Inflammatory macrophage treated with lipopolysaccharide for 1 hour (primary cell): Measurements from ENCODE around the gene TFRC.
"Not testable (repeated sequence)": the region's sequence is repeated elsewhere in the genome, so short reads cannot be mapped to it uniquely, and the experiment has no call there.

Experiments used
- DNase-seq, 2 donors: peaks; one replicate each; pipeline ENCODE4 v3.0.0-alpha.2; 2020 to 2022

The TFRC gene

GRCh38 chr3:196047391-196048030 is 34.4 kb downstream of the TFRC start:
- DNase-seq, result no peak

- no peak for DNase-seq
These were observed 37.4 kb downstream of the TFRC start for GRCh38 chr3:196044513-196044912.

- DNase-seq, result no peak
These were observed 39.2 kb downstream of the TFRC start for GRCh38 chr3:196042673-196043072.

GRCh38 chr3:196039359-196039758 is 42.5 kb downstream of the TFRC start:
- DNase-seq, result no peak

GRCh38 chr3:196026059-196026458 is 55.8 kb downstream of the TFRC start:
- DNase-seq, result peak in 1 of 2 donors; percentile 26

GRCh38 chr3:196024968-196025367 is 56.9 kb downstream of the TFRC start:
- DNase-seq, result no peak

- no peak for DNase-seq
These were observed 57.9 kb downstream of the TFRC start for GRCh38 chr3:196023947-196024346.

GRCh38 chr3:196022499-196022878 is 59.4 kb downstream of the TFRC start:
- DNase-seq, result not testable (repeated sequence)

GRCh38 chr3:196020373-196020772 is 61.5 kb downstream of the TFRC start:
- DNase-seq, result peak in 1 of 2 donors; percentile 26

GRCh38 chr3:196019576-196019975 is 62.3 kb downstream of the TFRC start:
- peak; percentile 41 to 74 for DNase-seq

GRCh38 chr3:196018159-196018558 is 63.7 kb downstream of the TFRC start:
- DNase-seq, result not testable (repeated sequence)

- peak in 1 of 2 donors; percentile 29 for DNase-seq
These were observed 65.4 kb downstream of the TFRC start for GRCh38 chr3:196016485-196016884.

GRCh38 chr3:196016059-196016458 is 65.8 kb downstream of the TFRC start:
- DNase-seq, result no peak

- DNase-seq, result no peak
These were observed 68.1 kb downstream of the TFRC start for GRCh38 chr3:196013587-196014487.

GRCh38 chr3:196012941-196013476 is 68.9 kb downstream of the TFRC start:
- no peak for DNase-seq

- DNase-seq, result no peak
These were observed 69.4 kb downstream of the TFRC start for GRCh38 chr3:196012481-196012880.

- DNase-seq, result no peak
These were observed 72.4 kb downstream of the TFRC start for GRCh38 chr3:196009456-196009855.

GRCh38 chr3:196008929-196009328 is 73.0 kb downstream of the TFRC start:
- DNase-seq, result no peak

GRCh38 chr3:196008387-196008786 is 73.5 kb downstream of the TFRC start:
- no peak for DNase-seq

GRCh38 chr3:196007744-196008335 is 74.0 kb downstream of the TFRC start:
- no peak for DNase-seq

- not testable (repeated sequence) for DNase-seq
These were observed 76.6 kb downstream of the TFRC start for GRCh38 chr3:196005338-196005737.

GRCh38 chr3:196004359-196005052 is 77.4 kb downstream of the TFRC start:
- DNase-seq, result not testable (repeated sequence)

GRCh38 chr3:196003611-196004010 is 78.3 kb downstream of the TFRC start:
- DNase-seq, result no peak
